Mesothelial cell of epicardium (in vitro differentiated cells): ENCODE measurements around the gene FAHD2B. TPM values are rescaled to one million over a fixed set of nuclear protein-coding genes. Genes with fewer than 3 reads are reported as not detected.
"Not testable (repeated sequence)": the region's sequence is repeated elsewhere in the genome, so short reads cannot be mapped to it uniquely, and the experiment has no call there.

Source experiments
- DNase-seq, 2 experiments: peaks; one replicate each; pipeline ENCODE4 v3.0.0; 2021; ENCODE audit warnings: low spot score in 2 of 2; ENCODE audit not compliant: unreplicated experiment in 2 of 2
- H3K27ac Mint-ChIP-seq: 2 replicates; pipeline ENCODE4 v1.8.0; 2021; ENCODE audit warnings: mixed read lengths
- H3K27me3 Mint-ChIP-seq: 2 replicates; pipeline ENCODE4 v1.8.0; 2021; ENCODE audit warnings: low read depth, mixed read lengths
- H3K36me3 Mint-ChIP-seq: 2 replicates; pipeline ENCODE4 v1.8.0; 2021; ENCODE audit warnings: mixed read lengths
- H3K4me1 Mint-ChIP-seq: 2 replicates; pipeline ENCODE4 v1.8.0; 2021; ENCODE audit warnings: mixed read lengths
- H3K4me3 Mint-ChIP-seq: 2 replicates; pipeline ENCODE4 v1.8.0; 2021; ENCODE audit warnings: mild to moderate bottlenecking, moderate library complexity, mixed read lengths
- H3K9me3 Mint-ChIP-seq: 2 replicates; pipeline ENCODE4 v1.8.0; 2021; ENCODE audit warnings: mixed read lengths
- CTCF ChIP-seq: fragments of 200-600 bp; sonication (generic); IDR thresholded peaks from one replicate; pipeline ENCODE4 v1.5.0; 2021; ENCODE audit warnings: antibody characterized with exemption; ENCODE audit not compliant: unreplicated experiment
- total RNA-seq: library from RNA; stranded (reverse); gene quantifications from 3 replicates; pipeline ENCODE4 v1.2.1, GENCODE V29; 2021

FAHD2B gene
- total RNA-seq, 1 donor from 2014 or later, result 37.7 TPM

- Mint-ChIP-seq H3K4me3 (no peak overlapping the region), H3K36me3 (no peaks in the 10 kb centered on the region), H3K4me1 (no peaks in the 10 kb centered on the region), H3K9me3 (peaks cover 5% of the 10 kb centered on the region), H3K27me3 (peaks cover 27% of the 10 kb centered on the region), H3K27ac (no peak overlapping the region)
- DNase-seq, result no peak
- TF ChIP-seq CTCF, result no peak
Measured at GRCh38 chr2:97068074-97068473, 26.6 kb downstream of the FAHD2B start.

- H3K4me1 Mint-ChIP-seq, result no peaks in the 10 kb centered on the region
- peaks cover 31% of the 10 kb centered on the region for H3K27me3 Mint-ChIP-seq
- H3K9me3 Mint-ChIP-seq, result peaks cover 5% of the 10 kb centered on the region
- no peak for DNase-seq
- H3K27ac Mint-ChIP-seq, result no peak overlapping the region
- TF ChIP-seq CTCF, result no peak
- H3K4me3 Mint-ChIP-seq, result no peak overlapping the region
- no peaks in the 10 kb centered on the region for H3K36me3 Mint-ChIP-seq
Measured at GRCh38 chr2:97067279-97068004, 27.2 kb downstream of the FAHD2B start.

- peaks cover 33% of the 10 kb centered on the region for H3K27me3 Mint-ChIP-seq
- H3K27ac Mint-ChIP-seq, H3K4me1 Mint-ChIP-seq, H3K36me3 Mint-ChIP-seq, DNase-seq, H3K4me3 Mint-ChIP-seq, H3K9me3 Mint-ChIP-seq: not testable (repeated sequence)
Measured at GRCh38 chr2:97066030-97066429, 28.7 kb downstream of the FAHD2B start.

GRCh38 chr2:97062020-97062419, 32.7 kb downstream of the FAHD2B start:
- not testable (repeated sequence) for DNase-seq, H3K36me3 Mint-ChIP-seq, H3K4me1 Mint-ChIP-seq, H3K27ac Mint-ChIP-seq, H3K4me3 Mint-ChIP-seq, H3K9me3 Mint-ChIP-seq
- peaks cover 39% of the 10 kb centered on the region for H3K27me3 Mint-ChIP-seq

- H3K36me3 Mint-ChIP-seq, DNase-seq, H3K9me3 Mint-ChIP-seq, H3K27ac Mint-ChIP-seq, H3K4me3 Mint-ChIP-seq, H3K4me1 Mint-ChIP-seq: not testable (repeated sequence)
- H3K27me3 Mint-ChIP-seq, result peaks cover 29% of the 10 kb centered on the region
Measured at GRCh38 chr2:97059782-97060181, 34.9 kb downstream of the FAHD2B start.

GRCh38 chr2:97056150-97056549, 38.5 kb downstream of the FAHD2B start:
- not testable (repeated sequence) for H3K4me1 Mint-ChIP-seq

GRCh38 chr2:97050032-97050431, 44.6 kb downstream of the FAHD2B start:
- H3K4me3 Mint-ChIP-seq, result not testable (repeated sequence)

More at GRCh38 chr2:97056150-97056549, 38.5 kb downstream of the FAHD2B start:
- not testable (repeated sequence) for H3K27ac Mint-ChIP-seq, DNase-seq, H3K9me3 Mint-ChIP-seq, H3K36me3 Mint-ChIP-seq, H3K4me3 Mint-ChIP-seq
- H3K27me3 Mint-ChIP-seq, result peaks cover 20% of the 10 kb centered on the region

GRCh38 chr2:97048448-97048847, 46.2 kb downstream of the FAHD2B start:
- not testable (repeated sequence) for H3K9me3 Mint-ChIP-seq, DNase-seq, H3K4me3 Mint-ChIP-seq, H3K4me1 Mint-ChIP-seq, H3K27ac Mint-ChIP-seq, H3K36me3 Mint-ChIP-seq
- H3K27me3 Mint-ChIP-seq, result peaks cover 32% of the 10 kb centered on the region

More at GRCh38 chr2:97050032-97050431, 44.6 kb downstream of the FAHD2B start:
- not testable (repeated sequence) for H3K9me3 Mint-ChIP-seq, H3K4me1 Mint-ChIP-seq, DNase-seq, H3K27ac Mint-ChIP-seq, H3K36me3 Mint-ChIP-seq
- H3K27me3 Mint-ChIP-seq, result peaks cover 28% of the 10 kb centered on the region

GRCh38 chr2:97046676-97047075, 48.0 kb downstream of the FAHD2B start:
- H3K36me3 Mint-ChIP-seq, H3K4me3 Mint-ChIP-seq, DNase-seq, H3K27ac Mint-ChIP-seq, H3K9me3 Mint-ChIP-seq, H3K4me1 Mint-ChIP-seq: not testable (repeated sequence)
- peaks cover 41% of the 10 kb centered on the region for H3K27me3 Mint-ChIP-seq

- H3K36me3 Mint-ChIP-seq, H3K27ac Mint-ChIP-seq, H3K9me3 Mint-ChIP-seq, H3K4me1 Mint-ChIP-seq, DNase-seq, H3K4me3 Mint-ChIP-seq: not testable (repeated sequence)
- peaks cover 41% of the 10 kb centered on the region for H3K27me3 Mint-ChIP-seq
Measured at GRCh38 chr2:97045895-97046499, 48.7 kb downstream of the FAHD2B start.
